Testis (tissue), 3 donors: ENCODE data around the gene SLC2A10. TPM values are rescaled to one million over a fixed set of nuclear protein-coding genes. Genes with fewer than 3 reads are reported as not detected.

Source experiments
- DNase-seq: peaks from one replicate; pipeline ENCODE4 v3.0.0-alpha.2; 2019
- H3K27ac ChIP-seq, 2 donors: fragments of 200-600 bp; sonication (generic); one replicate each; pipeline ENCODE4 v1.5.1; 2019
- H3K27me3 ChIP-seq: fragments of 200-600 bp; sonication (generic); one replicate; pipeline ENCODE4 v1.5.1; 2019
- H3K36me3 ChIP-seq: fragments of 200-600 bp; sonication (generic); one replicate; pipeline ENCODE4 v1.5.1; 2017; ENCODE audit warnings: low read depth; ENCODE audit errors: missing control alignments
- H3K4me1 ChIP-seq: fragments of 200-600 bp; sonication (generic); one replicate; pipeline ENCODE4 v1.5.1; 2019
- H3K4me3 ChIP-seq, 2 donors: fragments of 200-600 bp; sonication (generic); one replicate each; pipeline ENCODE4 v1.5.1; 2017 to 2019
- H3K9me3 ChIP-seq: fragments of 200-600 bp; sonication (generic); one replicate; pipeline ENCODE4 v1.5.1; 2017
- CTCF ChIP-seq, 3 experiments: fragments of 450-650 bp in 2 of 3; fragments of 200-600 bp in 1 of 3; sonication (generic) in 1 of 3; IDR thresholded peaks; one replicate each; pipeline ENCODE4 v1.5.1; 2016 to 2019; ENCODE audit warnings: antibody characterized with exemption in 3 of 3, mild to moderate bottlenecking in 2 of 3, moderate library complexity in 1 of 3
- POLR2A ChIP-seq: fragments of 450-650 bp; IDR thresholded peaks from one replicate; pipeline ENCODE4 v1.6.1; 2017; ENCODE audit warnings: antibody characterized with exemption, mild to moderate bottlenecking, moderate library complexity
- WGBS, 2 donors: methylation state at CpG; one replicate each; pipeline ENCODE4 v1.1.5; 2018; 5-methylcytosine and 5-hydroxymethylcytosine counted together
- intact Hi-C: fragments of 100-400 bp; cut with DNase I; formaldehyde crosslinking; loops from one replicate; pipeline ENCODE4 v1.15.1; 2023; ENCODE audit warnings: low total_unique reads
- polyA plus RNA-seq: library from polyadenylated mRNA; stranded (reverse); fragments of 350-450 nt; fragmentation: Illumina TruSeq; extraction: RNeasy Lipid Tissue Mini Kit (QIAGEN cat#74804); gene quantifications from one replicate; pipeline ENCODE4 v1.2.3, GENCODE V29; 2014; ENCODE audit warnings: low read depth, low replicate concordance; ENCODE audit not compliant: insufficient read depth
- total RNA-seq, 2 donors: library from RNA; depleted of rRNA; stranded (reverse); fragments of >200 nt; gene quantifications; one replicate each; pipeline ENCODE4 v1.2.3, GENCODE V29; 2016

SLC2A10 gene
- total and polyA plus RNA-seq, 3 donors from 2014 or later: 4.8 to 12.2 (median 12.0) TPM

GRCh38 chr20:46770330-46771194 lies 61.1 kb downstream of the SLC2A10 start:
- Histone ChIP-seq H3K9me3 (no peaks in the 10 kb centered on the region), H3K4me1 (no peaks in the 10 kb centered on the region), H3K27me3 (no peaks in the 10 kb centered on the region), H3K4me3 (no peak overlapping the region), H3K36me3 (no peaks in the 10 kb centered on the region), H3K27ac (no peak overlapping the region)
- intact Hi-C loops: no loop called here
- WGBS, 2 donors: 71 to 83% methylated on average over 10 of the region's 10 CpGs
- TF ChIP-seq CTCF (IDR thresholded peaks at IDR 0.05) (no peak), POLR2A (no peak)
- no peak for DNase-seq

- no peak overlapping the region for H3K4me3 ChIP-seq
- H3K36me3 ChIP-seq: no peaks in the 10 kb centered on the region
- TF ChIP-seq POLR2A: no peak
- no peak for TF ChIP-seq CTCF (IDR thresholded peaks at IDR 0.05)
- no peaks in the 10 kb centered on the region for H3K4me1 ChIP-seq
- H3K9me3 ChIP-seq: no peaks in the 10 kb centered on the region
- no peak for DNase-seq
- intact Hi-C loops: no loop called here
- no peak overlapping the region for H3K27ac ChIP-seq
- H3K27me3 ChIP-seq: no peaks in the 10 kb centered on the region
- WGBS, 2 donors: 85 to 91% methylated on average over 6 of the region's 6 CpGs
Measured at GRCh38 chr20:46771195-46771588, 61.7 kb downstream of the SLC2A10 start.

- TF ChIP-seq POLR2A (no peak), CTCF (IDR thresholded peaks at IDR 0.05) (no peak)
- no peak overlapping the region for H3K27ac ChIP-seq
- no peaks in the 10 kb centered on the region for H3K9me3 ChIP-seq
- DNase-seq: no peak
- no peak overlapping the region for H3K4me3 ChIP-seq
- intact Hi-C loops: no loop called here
- 85 to 94% methylated on average over 8 to 10 of the region's 10 CpGs for WGBS, 2 donors
- no peaks in the 10 kb centered on the region for H3K36me3 ChIP-seq
- H3K4me1 ChIP-seq: no peaks in the 10 kb centered on the region
- no peaks in the 10 kb centered on the region for H3K27me3 ChIP-seq
Measured at GRCh38 chr20:46772901-46773300, 63.5 kb downstream of the SLC2A10 start.

- Histone ChIP-seq H3K9me3 (no peaks in the 10 kb centered on the region), H3K4me3 (no peak overlapping the region), H3K4me1 (no peaks in the 10 kb centered on the region), H3K27me3 (no peaks in the 10 kb centered on the region), H3K36me3 (no peaks in the 10 kb centered on the region), H3K27ac (no peak overlapping the region)
- WGBS, 2 donors: 59 to 67% methylated on average over 9 of the region's 9 CpGs
- DNase-seq: peak; percentile 25
- intact Hi-C loops: no loop called here
- TF ChIP-seq POLR2A (no peak), CTCF (IDR thresholded peaks at IDR 0.05) (no peak)
Measured at GRCh38 chr20:46773680-46774079, 64.2 kb downstream of the SLC2A10 start.

- Histone ChIP-seq H3K9me3 (no peaks in the 10 kb centered on the region), H3K4me3 (no peak overlapping the region), H3K27ac (no peak overlapping the region), H3K4me1 (no peaks in the 10 kb centered on the region), H3K27me3 (no peaks in the 10 kb centered on the region), H3K36me3 (no peaks in the 10 kb centered on the region)
- no peak for DNase-seq
- WGBS, 2 donors: 71% methylated on average over 2 of the region's 2 CpGs
- intact Hi-C loops: no loop called here
- TF ChIP-seq CTCF (IDR thresholded peaks at IDR 0.05) (no peak), POLR2A (no peak)
Measured at GRCh38 chr20:46774236-46774635, 64.8 kb downstream of the SLC2A10 start.
